ENCODE data around the gene TGFB2. TPM values are rescaled to one million over a fixed set of nuclear protein-coding genes. Genes with fewer than 3 reads are reported as not detected.

TGFB2 gene
- polyA plus RNA-seq, 1 experiment: 14.8 TPM

DNA sequence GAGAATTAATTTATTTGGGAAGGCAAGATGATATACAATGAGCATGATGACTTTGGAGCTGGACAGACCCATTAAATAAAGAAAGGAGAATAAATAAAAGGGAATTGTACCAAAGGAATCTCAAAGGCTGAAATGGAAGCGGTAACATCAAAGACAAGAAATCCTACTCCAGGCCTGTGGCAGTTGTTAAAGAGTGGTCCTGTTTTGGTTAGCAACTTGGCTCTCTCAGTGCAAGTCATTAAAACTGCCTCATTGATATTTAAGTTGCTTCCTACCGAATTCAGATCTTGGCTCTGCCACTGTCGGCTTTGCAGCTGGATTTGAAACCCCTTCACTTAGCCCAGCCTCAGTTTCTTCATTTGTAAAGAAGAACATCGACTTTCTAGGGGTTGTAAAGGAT is 10.1 kb downstream of the TGFB2 start:
- no peak overlapping the region for H3K4me3 ChIP-seq (ENCODE audit: low read depth, low read length)
- no peak for TF ChIP-seq CTCF (IDR thresholded peaks at IDR 0.05; ENCODE audit: low read depth, low read length)
- no peak overlapping the region for H3K27ac ChIP-seq (ENCODE audit: low read depth, low read length)
- no peaks in the 10 kb centered on the region for H3K27me3 ChIP-seq (ENCODE audit: control insufficient read depth, insufficient read depth, low read length)
- H3K9me3 ChIP-seq (ENCODE audit: control insufficient read depth, insufficient read depth, low read length): no peaks in the 10 kb centered on the region
- POLR2A ChIA-PET: no interaction called here
- CTCF ChIA-PET: no interaction called here
- no peak for DNase-seq (ENCODE audit: low read depth, low spot score)

DNA sequence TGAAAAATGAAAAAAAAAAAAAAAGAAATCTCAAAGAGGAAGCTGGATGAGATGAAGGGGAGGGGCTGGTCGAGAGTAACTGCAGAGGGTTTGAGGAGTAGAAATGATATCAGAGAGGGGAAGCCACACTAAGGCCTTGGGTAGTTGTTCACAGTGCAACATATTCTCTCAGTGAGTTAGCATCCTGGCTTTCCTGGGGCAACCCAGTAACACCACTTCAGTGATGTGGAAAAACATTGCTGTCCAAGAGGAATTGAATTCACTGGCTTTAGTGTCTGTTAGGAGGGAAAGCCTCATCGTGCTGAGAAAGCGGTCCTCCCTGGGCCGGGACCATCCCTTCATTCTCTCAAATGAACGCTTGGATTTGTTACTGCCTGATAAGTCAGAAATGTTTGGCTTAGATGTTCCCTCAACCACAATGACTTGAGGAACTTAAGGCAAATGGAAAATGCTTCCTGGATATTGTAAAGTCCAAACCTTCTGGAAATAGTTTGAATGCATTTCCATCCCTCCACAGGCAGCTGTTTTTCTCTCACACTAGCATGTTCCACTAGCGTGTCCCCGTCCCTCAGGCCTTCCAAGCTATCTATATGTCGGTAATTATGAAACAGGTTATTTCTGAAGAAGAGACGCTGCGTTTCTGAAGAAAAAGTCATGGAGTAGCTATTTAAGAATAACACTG is 12.2 kb downstream of the TGFB2 start:
- Histone ChIP-seq H3K27ac (ENCODE audit: low read depth, low read length) (no peak overlapping the region), H3K4me3 (ENCODE audit: low read depth, low read length) (no peak overlapping the region), H3K9me3 (ENCODE audit: control insufficient read depth, insufficient read depth, low read length) (no peaks in the 10 kb centered on the region), H3K27me3 (ENCODE audit: control insufficient read depth, insufficient read depth, low read length) (no peaks in the 10 kb centered on the region)
- TF ChIP-seq CTCF (IDR thresholded peaks at IDR 0.05; ENCODE audit: low read depth, low read length): no peak
- DNase-seq (ENCODE audit: low read depth, low spot score): no peak
- ChIA-PET POLR2A (interaction anchor here (0.8 kb wide), 1 partner anchor 12 kb away, joined by 3 read pairs; the partner anchor contains the start of gene TGFB2), CTCF (interaction anchor here (0.8 kb wide), 1 partner anchor 27 kb away, joined by 3 read pairs; no protein-coding TSS in a partner anchor)

DNA sequence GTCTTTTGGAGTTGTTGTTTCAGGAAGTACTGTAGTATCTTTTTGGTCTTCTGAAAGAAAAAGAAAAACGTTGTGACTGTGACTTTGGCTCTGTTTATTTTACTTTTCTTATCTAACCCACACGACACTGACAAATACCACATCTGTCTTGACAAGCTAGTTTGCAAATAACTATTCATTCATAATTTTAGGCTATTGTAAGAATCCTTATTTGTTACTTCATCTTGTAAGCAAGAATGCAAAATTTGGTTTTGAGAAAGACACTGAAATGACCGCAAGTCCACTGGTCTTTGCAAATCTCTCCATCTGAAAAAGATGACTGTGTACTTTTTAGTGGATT is 12.7 kb downstream of the TGFB2 start:
- Histone ChIP-seq H3K9me3 (ENCODE audit: control insufficient read depth, insufficient read depth, low read length) (no peaks in the 10 kb centered on the region), H3K27me3 (ENCODE audit: control insufficient read depth, insufficient read depth, low read length) (no peaks in the 10 kb centered on the region), H3K4me3 (ENCODE audit: low read depth, low read length) (no peak overlapping the region), H3K27ac (ENCODE audit: low read depth, low read length) (no peak overlapping the region)
- ChIA-PET POLR2A (interaction anchor here (0.8 kb wide), 1 partner anchor 13 kb away, joined by 3 read pairs; the partner anchor contains the start of gene TGFB2), CTCF (interaction anchor here (0.8 to 1.2 kb wide), 2 partner anchors 19 to 27 kb away, joined by 3 read pairs; no protein-coding TSS in a partner anchor)
- TF ChIP-seq CTCF (IDR thresholded peaks at IDR 0.05; ENCODE audit: low read depth, low read length): no peak
- no peak for DNase-seq (ENCODE audit: low read depth, low spot score)

DNA sequence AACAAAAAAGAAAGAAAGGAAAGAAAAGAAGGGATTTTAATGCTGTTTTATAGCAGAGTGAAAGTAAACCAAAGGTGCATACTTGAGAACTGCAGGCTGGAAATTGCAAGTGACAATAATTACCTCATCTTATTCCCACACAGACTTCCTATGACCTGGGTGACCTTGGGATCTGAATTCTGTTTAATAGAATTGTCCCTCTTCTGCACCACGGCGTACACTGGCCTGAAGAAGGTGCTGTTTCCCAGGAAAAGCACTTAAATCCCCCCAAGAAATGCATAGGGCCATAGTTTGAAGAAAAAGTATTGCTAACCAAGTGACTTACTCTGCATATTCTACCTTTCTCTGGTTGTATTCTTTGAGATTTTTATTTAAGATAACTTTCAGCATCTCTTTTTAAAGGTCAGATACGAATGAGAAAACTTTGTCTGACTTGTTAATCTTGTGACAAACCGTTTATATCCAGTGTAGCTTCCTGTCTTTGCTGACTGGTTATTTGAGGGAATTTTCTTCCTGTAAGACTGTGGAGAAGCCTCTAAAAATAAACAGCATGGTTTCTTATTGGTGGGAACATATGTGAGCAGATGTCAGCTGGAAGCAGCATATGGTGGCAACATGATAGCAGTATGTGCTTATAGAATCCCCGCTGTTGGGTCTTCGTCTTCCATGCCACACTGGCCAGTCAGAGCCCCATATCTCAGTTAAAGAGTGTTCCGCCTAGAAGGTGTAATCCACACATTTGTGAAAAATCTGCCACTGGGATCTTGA is 16.3 kb downstream of the TGFB2 start:
- H3K27me3 ChIP-seq (ENCODE audit: control insufficient read depth, insufficient read depth, low read length): no peaks in the 10 kb centered on the region
- H3K4me3 ChIP-seq (ENCODE audit: low read depth, low read length): no peak overlapping the region
- no peaks in the 10 kb centered on the region for H3K9me3 ChIP-seq (ENCODE audit: control insufficient read depth, insufficient read depth, low read length)
- no peak overlapping the region for H3K27ac ChIP-seq (ENCODE audit: low read depth, low read length)
- POLR2A ChIA-PET: no interaction called here
- CTCF ChIA-PET: interaction anchor here (0.6 to 1.4 kb wide), 5 partner anchors 11 to 1455 kb away, joined by 3 to 4 read pairs (median 3); no protein-coding TSS in a partner anchor
- no peak for DNase-seq (ENCODE audit: low read depth, low spot score)
- peak; percentile 80 for TF ChIP-seq CTCF (IDR thresholded peaks at IDR 0.05; ENCODE audit: low read depth, low read length)

Measured in AG04450 (cell line).